Astrocyte (in vitro differentiated cells and primary cell): Measurements from ENCODE around the gene CD209. TPM values are rescaled to one million over a fixed set of nuclear protein-coding genes. Genes with fewer than 3 reads are reported as not detected.

Source experiments
- DNase-seq: peaks from one replicate; pipeline ENCODE4 v3.0.0-alpha.2; 2010; ENCODE audit warnings: low read depth
- FAIRE-seq: peaks from 2 replicates; lab custom pipeline; 2011; peaks lifted over from hg19 to GRCh38; lab: Jason Lieb, UNC
- H2AFZ ChIP-seq: 2 replicates; pipeline ENCODE4 v1.6.0; 2012; ENCODE audit warnings: low read depth, low read length, inconsistent platforms
- H3K27ac ChIP-seq: 2 replicates; pipeline ENCODE4 v1.5.1; 2011; ENCODE audit warnings: low read depth, low read length, inconsistent platforms
- H3K27me3 ChIP-seq: 2 replicates; pipeline ENCODE4 v1.6.0; 2011; ENCODE audit warnings: low read length, inconsistent platforms; ENCODE audit not compliant: insufficient read depth
- H3K36me3 ChIP-seq: 2 replicates; pipeline ENCODE4 v1.5.1; 2011; ENCODE audit warnings: low read length, inconsistent platforms; ENCODE audit not compliant: insufficient read depth
- H3K4me1 ChIP-seq: 2 replicates; pipeline ENCODE4 v1.5.1; 2011; ENCODE audit warnings: low read length, inconsistent platforms; ENCODE audit not compliant: insufficient read depth
- H3K4me2 ChIP-seq: 2 replicates; pipeline ENCODE4 v1.6.0; 2012; ENCODE audit warnings: low read length, inconsistent platforms
- H3K4me3 ChIP-seq: 2 replicates; pipeline ENCODE4 v1.5.1; 2011; ENCODE audit warnings: low read depth, mild to moderate bottlenecking, low read length, inconsistent platforms; ENCODE audit not compliant: insufficient read depth
- H3K79me2 ChIP-seq: 2 replicates; pipeline ENCODE4 v1.6.0; 2012; ENCODE audit warnings: mild to moderate bottlenecking, low read length, inconsistent platforms; ENCODE audit not compliant: insufficient read depth
- H3K9ac ChIP-seq: 2 replicates; pipeline ENCODE4 v1.6.0; 2012; ENCODE audit warnings: mild to moderate bottlenecking, low read length, inconsistent platforms
- H3K9me3 ChIP-seq: 2 replicates; pipeline ENCODE4 v1.5.1; 2012; ENCODE audit warnings: low read depth, mild to moderate bottlenecking, low read length, inconsistent platforms; ENCODE audit not compliant: insufficient read depth
- H4K20me1 ChIP-seq: 2 replicates; pipeline ENCODE4 v1.6.0; 2012; ENCODE audit warnings: low read length, inconsistent platforms; ENCODE audit not compliant: insufficient read depth
- H3K27ac Mint-ChIP-seq: one replicate; pipeline ENCODE4 v1.8.0; 2021; ENCODE audit warnings: mild to moderate bottlenecking, mixed read lengths; ENCODE audit not compliant: unreplicated experiment
- H3K27me3 Mint-ChIP-seq: one replicate; pipeline ENCODE4 v1.8.0; 2021; ENCODE audit warnings: low read depth, mixed read lengths; ENCODE audit not compliant: unreplicated experiment
- H3K36me3 Mint-ChIP-seq: one replicate; pipeline ENCODE4 v1.8.0; 2021; ENCODE audit warnings: low read depth, mixed read lengths; ENCODE audit not compliant: unreplicated experiment
- H3K4me1 Mint-ChIP-seq: one replicate; pipeline ENCODE4 v1.8.0; 2021; ENCODE audit warnings: low read depth, mixed read lengths; ENCODE audit not compliant: unreplicated experiment
- H3K4me3 Mint-ChIP-seq: one replicate; pipeline ENCODE4 v1.8.0; 2021; ENCODE audit warnings: mild to moderate bottlenecking, moderate library complexity, mixed read lengths; ENCODE audit not compliant: unreplicated experiment
- H3K9me3 Mint-ChIP-seq: one replicate; pipeline ENCODE4 v1.8.0; 2021; ENCODE audit warnings: mild to moderate bottlenecking, mixed read lengths; ENCODE audit not compliant: unreplicated experiment
- CTCF ChIP-seq: IDR thresholded peaks from 2 replicates; pipeline ENCODE4 v1.5.1; 2011; ENCODE audit warnings: low read depth, mild to moderate bottlenecking, inconsistent platforms, low read length, moderate library complexity; ENCODE audit not compliant: insufficient read depth
- EZH2 ChIP-seq: IDR thresholded peaks from 2 replicates; pipeline ENCODE4 v1.6.1; 2012; ENCODE audit warnings: mild to moderate bottlenecking, low read length, inconsistent platforms; ENCODE audit not compliant: insufficient read depth
- total RNA-seq: library from RNA; stranded (reverse); gene quantifications from 2 replicates; pipeline ENCODE4 v1.2.1, GENCODE V29; 2021

CD209 gene
- total RNA-seq, 1 donor from 2014 or later = not detected

GRCh38 chr19:7709932-7710460 is 37.3 kb downstream of the CD209 start:
- DNase-seq = no peak
- H3K4me3 Mint-ChIP-seq = no peak overlapping the region
- H3K9me3 ChIP-seq = no peaks in the 10 kb centered on the region
- H3K4me1 Mint-ChIP-seq = no peaks in the 10 kb centered on the region
- H3K4me2 ChIP-seq = no peak overlapping the region
- H2AFZ ChIP-seq = no peak overlapping the region
- H3K4me1 ChIP-seq = no peaks in the 10 kb centered on the region
- no peaks in the 10 kb centered on the region for H3K9me3 Mint-ChIP-seq
- H3K27me3 ChIP-seq = no peaks in the 10 kb centered on the region
- peaks cover 29% of the 10 kb centered on the region for H3K27me3 Mint-ChIP-seq
- H3K36me3 Mint-ChIP-seq = no peaks in the 10 kb centered on the region
- no peaks in the 10 kb centered on the region for H4K20me1 ChIP-seq
- H3K4me3 ChIP-seq = no peak overlapping the region
- no peaks in the 10 kb centered on the region for H3K36me3 ChIP-seq
- H3K79me2 ChIP-seq = no peaks in the 10 kb centered on the region
- H3K9ac ChIP-seq = no peak overlapping the region
- no peak for FAIRE-seq
- no peak overlapping the region for H3K27ac ChIP-seq
- H3K27ac Mint-ChIP-seq = no peak overlapping the region
- no peak for TF ChIP-seq CTCF
- no peak for TF ChIP-seq EZH2

DNA sequence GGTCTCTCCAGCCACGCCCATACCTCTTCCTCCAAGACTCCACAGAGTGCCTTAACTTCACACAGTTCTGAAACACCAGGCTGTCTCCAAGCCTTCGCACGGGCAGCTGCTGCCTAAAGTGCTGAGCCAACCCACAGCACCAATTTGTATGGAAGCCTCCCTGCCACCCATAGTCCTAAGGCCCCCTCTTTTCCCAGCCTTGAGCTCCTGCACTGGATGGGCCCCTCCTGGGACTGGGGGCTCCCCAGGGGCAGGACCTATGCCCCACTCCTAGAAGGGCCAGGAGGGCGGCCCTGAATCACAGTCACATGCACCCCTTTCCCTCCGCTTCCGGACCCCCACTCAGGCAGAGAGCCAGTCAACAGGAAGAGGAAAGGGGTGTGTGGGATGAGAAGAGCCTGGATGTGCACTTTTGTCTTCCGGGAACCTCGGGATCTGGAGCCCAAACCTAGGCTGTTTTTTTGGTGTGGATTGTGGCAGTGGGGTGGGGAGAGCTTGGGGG is 40.3 kb downstream of the CD209 start:
- Mint-ChIP-seq H3K4me1 (no peaks in the 10 kb centered on the region), H3K27ac (no peak overlapping the region), H3K36me3 (no peaks in the 10 kb centered on the region), H3K4me3 (no peak overlapping the region), H3K27me3 (peaks cover 45% of the 10 kb centered on the region), H3K9me3 (no peaks in the 10 kb centered on the region)
- no peak for DNase-seq
- H3K36me3 ChIP-seq = no peaks in the 10 kb centered on the region
- H2AFZ ChIP-seq = no peak overlapping the region
- H3K27me3 ChIP-seq = no peaks in the 10 kb centered on the region
- H3K9me3 ChIP-seq = no peaks in the 10 kb centered on the region
- TF ChIP-seq EZH2 (no peak), CTCF (no peak)
- H3K79me2 ChIP-seq = no peaks in the 10 kb centered on the region
- no peak overlapping the region for H3K4me3 ChIP-seq
- no peaks in the 10 kb centered on the region for H3K4me1 ChIP-seq
- H3K9ac ChIP-seq = no peak overlapping the region
- no peak for FAIRE-seq
- H3K4me2 ChIP-seq = no peak overlapping the region
- H3K27ac ChIP-seq = no peak overlapping the region
- no peaks in the 10 kb centered on the region for H4K20me1 ChIP-seq

- no peak overlapping the region for H3K4me2 ChIP-seq
- H3K27me3 Mint-ChIP-seq = peaks cover 48% of the 10 kb centered on the region
- H3K9me3 ChIP-seq = no peaks in the 10 kb centered on the region
- H3K27ac Mint-ChIP-seq = no peak overlapping the region
- H4K20me1 ChIP-seq = no peaks in the 10 kb centered on the region
- no peaks in the 10 kb centered on the region for H3K9me3 Mint-ChIP-seq
- no peaks in the 10 kb centered on the region for H3K79me2 ChIP-seq
- H3K27me3 ChIP-seq = no peaks in the 10 kb centered on the region
- H3K27ac ChIP-seq = no peak overlapping the region
- H3K4me1 ChIP-seq = no peaks in the 10 kb centered on the region
- DNase-seq (no peak), FAIRE-seq (no peak)
- TF ChIP-seq EZH2 = no peak
- H3K36me3 Mint-ChIP-seq = no peaks in the 10 kb centered on the region
- H3K9ac ChIP-seq = no peak overlapping the region
- H2AFZ ChIP-seq = no peak overlapping the region
- H3K4me1 Mint-ChIP-seq = no peaks in the 10 kb centered on the region
- H3K36me3 ChIP-seq = no peaks in the 10 kb centered on the region
- H3K4me3 Mint-ChIP-seq = no peak overlapping the region
- H3K4me3 ChIP-seq = no peak overlapping the region
These were observed 41.0 kb downstream of the CD209 start for GRCh38 chr19:7706188-7706954.
